HG03521 (cell line): ENCODE results near the gene FOXJ3.

ENCODE experiments used
- ATAC-seq: cut with Tn5 transposase; IDR thresholded peaks from one replicate; pipeline ENCODE4 v1.9.1; 2021; ENCODE audit warnings: mild to moderate bottlenecking, moderate library complexity; ENCODE audit not compliant: unreplicated experiment

FOXJ3 gene

DNA sequence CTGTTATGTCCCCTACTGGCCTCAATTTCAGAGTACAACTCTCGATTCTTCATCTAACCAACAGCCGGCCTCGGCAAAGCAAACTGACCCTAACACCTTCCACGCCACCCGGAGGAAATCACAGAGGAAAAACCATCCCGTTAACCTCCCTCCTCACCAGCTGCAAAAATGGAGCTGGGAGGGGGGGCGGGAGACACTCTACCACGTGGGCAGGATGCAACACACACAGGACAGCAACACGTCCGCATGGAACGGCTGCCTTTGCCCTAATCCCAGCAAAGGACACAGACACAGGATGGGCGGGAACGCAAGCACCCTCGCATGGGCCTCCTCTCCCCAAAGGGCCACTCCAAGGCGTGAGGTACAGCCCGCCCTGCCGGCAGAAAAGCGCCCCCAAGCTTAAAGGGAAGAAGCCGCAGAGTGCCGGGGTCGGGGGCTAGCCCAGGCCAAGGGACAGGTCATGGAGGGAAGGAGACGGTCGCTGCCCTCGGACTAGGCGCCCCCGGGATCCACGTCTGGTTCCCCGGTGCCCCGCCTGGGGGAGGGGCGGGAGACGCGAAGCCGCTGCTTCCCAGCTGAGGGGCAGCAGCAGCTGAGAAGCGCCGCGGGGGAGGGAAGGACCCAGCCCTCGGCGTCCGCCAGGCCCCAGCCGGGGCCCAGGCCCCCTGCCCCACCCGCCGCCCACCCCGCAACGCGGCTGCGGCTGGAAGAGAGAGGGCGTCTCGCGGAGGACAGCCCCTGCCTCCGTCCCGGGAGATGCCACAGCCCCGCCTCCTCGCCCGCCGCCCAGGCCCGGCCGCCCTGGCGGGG, 590 bp downstream of the FOXJ3 start:
- ATAC-seq, result peak; percentile 39

DNA sequence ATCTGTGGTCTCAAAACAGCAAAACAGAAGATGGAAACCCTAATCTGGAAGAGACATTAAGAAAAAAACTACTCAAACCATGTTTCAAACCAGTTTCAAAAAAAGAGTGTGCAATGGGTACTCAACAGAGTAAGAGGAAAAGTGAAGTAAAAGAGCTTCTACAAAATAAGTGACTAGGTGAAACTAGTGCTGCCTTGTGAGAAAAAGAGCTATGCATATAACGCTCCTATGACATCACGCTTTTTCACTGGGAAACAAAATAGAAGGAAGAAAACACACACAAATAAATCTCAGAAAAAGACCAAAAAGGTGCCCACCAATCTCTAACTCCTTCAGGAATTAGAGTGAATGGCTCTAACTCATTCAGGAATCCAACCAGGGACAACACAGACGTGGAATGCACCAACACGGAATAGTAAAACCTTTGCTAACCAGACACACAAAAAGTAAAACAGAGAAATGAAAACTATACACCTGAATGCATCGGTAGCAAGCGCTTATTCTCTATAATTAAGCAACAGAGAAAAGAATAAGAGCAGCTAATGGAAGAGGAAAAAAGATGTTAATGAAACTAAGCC, 1.3 kb downstream of the FOXJ3 start:
- no peak for ATAC-seq

DNA sequence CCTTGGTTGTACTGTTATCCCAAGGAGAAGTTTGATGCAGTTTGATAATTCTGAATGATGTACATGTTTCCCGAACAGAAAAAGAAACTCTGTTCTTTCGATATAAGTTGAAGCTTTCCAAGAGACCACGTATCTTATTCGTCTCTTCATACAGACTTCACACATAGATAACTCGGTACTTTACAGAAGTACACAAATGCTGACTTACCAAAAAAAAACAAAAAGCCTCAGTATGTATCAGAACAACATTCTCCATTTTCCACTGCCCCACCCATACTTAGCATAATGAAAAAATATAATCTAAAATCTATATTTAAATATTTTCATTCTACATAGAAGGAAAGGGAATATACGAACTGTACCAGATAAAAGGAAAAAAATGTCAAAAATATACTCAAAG, 2.2 kb downstream of the FOXJ3 start:
- ATAC-seq, result no peak

DNA sequence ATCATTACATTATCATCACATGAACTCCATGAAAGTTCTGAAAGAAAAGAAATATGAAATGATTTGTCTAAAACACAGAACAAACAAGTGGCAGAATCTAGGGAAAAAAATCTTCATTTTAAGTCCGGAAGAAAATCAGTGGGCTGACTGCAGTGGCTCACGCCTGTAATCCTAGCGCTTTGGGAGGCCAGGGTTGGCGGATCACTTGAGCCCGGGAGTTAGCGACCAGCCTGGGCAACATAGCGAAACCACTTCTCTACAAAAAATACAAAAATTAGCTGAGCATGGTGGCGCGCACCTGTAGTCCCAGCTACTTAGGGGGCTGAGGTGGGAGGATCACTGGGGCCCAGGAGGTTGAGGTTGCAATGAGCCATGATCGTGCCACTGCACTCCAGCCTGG, 4.8 kb downstream of the FOXJ3 start:
- no peak for ATAC-seq

DNA sequence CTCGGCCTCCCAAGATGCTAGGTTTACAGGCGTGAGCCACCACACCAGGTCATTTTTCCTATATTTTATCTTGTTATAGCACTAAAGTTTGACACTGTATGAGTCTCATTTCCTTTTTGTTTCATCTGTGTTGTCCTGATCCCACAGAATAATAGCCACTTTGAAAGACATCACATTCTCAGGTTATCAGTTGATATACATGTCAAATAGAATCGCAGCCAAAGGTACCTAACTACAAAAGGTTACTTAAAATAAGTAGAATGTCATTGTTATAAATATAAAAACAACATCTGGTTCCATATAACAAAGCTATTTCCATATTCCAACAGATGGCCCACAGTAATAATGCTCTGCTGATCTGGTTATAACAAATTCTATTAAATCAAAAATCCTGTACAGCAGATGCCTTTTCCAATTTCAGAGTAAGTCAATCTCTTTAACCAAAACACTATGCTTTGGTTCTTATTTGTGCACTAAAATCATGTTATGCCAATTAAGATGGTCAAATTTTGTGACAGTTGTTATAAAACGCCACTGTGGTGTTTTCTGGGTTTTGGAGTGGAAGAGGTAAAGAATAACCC, 6.0 kb downstream of the FOXJ3 start:
- ATAC-seq, result no peak

DNA sequence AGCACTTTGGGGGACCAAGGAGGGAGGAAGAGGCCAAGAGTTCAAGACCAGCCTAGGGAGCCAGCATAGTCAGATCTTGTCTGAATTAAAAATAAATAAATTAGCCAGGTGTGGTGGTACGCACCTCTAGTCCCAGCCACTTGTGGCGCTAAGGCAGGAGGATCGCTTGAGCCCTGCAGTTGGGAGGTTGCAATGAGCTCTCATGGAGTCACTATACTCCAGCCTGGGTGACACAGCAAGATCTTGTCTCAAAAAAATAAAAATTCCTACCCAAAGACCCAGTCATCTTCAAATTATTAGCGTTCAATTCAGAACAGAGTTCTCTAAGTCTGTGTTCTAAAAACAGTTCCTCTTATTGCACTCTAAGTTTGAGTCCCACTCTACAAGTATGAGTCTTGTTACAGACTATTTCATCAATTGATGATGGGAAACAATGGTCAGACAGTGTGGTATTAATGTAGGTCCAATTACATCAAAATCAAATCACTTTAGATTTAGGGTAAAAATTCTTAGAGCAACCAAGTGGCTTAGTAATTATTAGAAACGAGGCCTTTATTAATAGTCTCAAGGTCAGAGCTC, 6.9 kb downstream of the FOXJ3 start:
- ATAC-seq, result no peak

DNA sequence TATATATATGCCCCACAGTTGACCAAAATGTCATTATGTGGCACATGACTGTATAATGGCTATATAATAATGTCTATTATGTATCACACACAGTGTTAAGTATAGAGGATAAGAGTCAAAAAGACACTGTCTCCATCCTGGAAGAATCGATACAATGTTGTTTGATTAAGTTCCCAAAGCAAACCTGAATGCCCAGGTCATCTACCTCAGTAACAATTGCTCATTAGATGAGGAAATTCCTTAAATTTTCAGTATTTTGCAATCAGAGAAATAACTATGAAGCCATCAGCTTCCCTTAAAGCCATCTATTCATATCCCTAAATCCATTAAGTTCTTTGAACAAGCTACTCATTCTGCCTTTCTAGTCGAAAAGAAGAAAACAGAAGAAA, 10.0 kb downstream of the FOXJ3 start:
- no peak for ATAC-seq

DNA sequence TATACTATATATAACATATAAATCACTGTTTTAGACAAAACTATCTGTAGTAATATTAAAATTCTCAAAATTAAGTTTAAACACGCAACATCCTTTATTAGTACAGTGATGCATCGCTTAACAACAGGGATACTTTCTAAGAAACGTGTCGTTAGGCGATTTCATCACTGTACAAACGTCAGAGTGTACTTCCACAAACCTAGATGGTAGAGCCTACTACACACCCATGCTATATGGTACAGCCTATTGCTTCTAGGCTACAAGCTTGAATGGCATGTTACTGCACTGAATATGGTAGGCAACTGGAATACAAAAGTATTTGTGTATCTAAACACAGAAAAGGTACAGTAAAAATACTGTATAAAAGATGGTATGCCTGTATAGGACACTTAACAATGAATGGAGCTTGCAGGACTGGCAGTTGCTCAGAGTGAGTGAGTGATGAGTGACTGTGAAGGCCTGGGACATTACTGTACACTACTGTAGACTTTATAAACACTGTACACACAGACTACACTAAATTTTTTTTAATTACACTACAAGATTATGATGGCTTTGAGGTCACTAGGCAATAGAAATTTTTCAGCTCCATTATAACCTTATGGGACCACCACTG, 10.5 kb downstream of the FOXJ3 start:
- no peak for ATAC-seq

DNA sequence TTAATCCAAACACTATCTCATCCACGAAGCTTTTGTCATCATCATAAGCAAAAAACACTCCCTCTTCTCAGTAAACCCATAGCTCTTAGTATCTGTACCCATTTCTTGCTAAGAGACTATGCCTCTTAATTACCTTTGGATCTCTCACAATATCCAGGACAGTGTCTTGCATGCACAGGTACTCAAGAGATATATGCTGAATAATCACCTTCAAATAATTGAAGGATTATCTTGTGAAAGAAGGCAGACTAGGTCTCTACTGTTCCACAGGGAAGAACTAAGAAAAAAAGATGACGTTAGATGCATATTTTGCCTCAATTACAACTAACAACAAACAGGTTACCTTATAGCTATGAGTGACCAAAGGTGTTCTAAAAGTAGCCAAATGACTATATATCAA, 11.5 kb downstream of the FOXJ3 start:
- ATAC-seq, result no peak

DNA sequence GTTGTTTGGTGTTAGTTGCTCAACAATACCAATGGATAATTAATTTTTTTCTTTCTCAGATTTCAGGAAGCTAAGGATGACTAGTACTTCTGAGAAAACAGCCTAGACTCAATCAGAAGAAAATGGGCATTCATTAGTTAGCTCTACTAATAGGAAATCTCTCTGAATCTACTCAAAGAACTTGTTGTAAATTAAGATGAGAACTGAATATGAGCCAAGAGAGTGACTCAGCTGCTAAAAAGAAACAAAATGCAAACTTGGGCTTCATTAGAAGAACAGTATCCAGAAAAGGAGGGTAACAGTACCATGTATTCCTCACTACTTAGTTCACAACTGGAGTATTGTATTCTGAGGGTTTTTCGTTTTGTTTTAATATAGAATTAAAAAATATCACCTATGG, 12.5 kb downstream of the FOXJ3 start:
- ATAC-seq, result no peak

DNA sequence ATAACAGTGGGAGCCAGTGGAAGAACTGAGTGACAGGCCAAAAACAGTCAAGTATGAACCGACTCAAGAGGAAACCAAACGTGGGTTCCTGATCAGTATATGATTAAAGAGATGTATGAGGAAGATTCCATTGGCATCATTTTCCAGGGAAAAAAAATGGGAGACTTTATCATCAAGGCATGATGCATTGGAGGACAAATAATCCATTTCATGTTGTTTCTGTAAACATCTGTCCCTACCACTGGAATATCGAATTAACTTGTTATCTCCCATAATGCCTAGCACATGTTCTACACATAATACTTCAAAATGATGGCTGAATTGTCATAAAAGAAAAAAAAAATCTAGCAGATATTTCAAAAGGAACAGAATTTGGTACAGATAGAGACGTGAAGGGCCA, 13.3 kb downstream of the FOXJ3 start:
- no peak for ATAC-seq

DNA sequence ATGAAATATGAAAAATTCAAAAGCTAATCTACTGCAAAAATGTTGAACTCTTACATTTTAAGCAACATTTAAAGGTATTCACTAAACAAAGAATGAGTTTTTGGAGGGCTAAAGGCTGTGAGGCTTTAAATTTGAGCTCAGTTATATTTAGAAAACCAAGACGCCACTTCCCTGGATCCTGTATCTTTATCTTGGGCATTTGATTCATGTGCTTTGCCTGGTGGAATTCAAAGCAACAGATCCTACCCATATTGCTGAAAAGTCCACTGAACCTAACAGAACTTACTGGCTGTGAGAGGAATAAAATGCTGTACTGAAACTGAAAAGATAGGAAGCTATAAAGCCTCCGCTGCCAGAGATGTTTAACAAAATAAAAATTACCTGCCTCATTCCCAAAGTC, 14.3 kb downstream of the FOXJ3 start:
- no peak for ATAC-seq

DNA sequence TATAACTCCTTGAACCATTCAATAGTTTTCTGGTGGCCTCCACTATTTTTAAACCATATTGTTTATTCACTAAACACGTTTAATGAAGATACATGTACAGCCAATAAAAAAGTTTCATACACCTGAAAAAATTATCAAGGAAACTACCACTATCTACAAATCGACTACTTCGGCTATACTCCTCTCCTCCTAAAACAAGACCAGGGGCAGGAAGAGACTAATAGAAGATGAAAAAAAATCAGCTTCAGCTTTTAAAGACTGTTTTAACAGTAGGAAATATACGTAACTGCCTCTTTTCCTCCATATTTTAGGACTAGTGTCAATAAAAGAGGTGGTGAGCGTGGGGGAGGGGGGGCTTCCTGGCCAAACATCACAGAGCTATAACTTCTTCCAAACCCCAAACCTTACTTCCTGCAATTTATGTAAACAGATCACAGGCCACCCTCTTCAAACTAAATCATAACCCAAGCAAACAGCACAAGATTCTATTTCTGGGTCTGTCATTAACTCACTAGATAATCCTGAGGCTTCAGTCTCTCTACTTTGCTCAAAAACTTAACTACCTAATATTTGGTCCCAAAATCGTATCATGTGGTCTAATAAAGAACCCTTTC, 15.1 kb downstream of the FOXJ3 start:
- ATAC-seq, result no peak

DNA sequence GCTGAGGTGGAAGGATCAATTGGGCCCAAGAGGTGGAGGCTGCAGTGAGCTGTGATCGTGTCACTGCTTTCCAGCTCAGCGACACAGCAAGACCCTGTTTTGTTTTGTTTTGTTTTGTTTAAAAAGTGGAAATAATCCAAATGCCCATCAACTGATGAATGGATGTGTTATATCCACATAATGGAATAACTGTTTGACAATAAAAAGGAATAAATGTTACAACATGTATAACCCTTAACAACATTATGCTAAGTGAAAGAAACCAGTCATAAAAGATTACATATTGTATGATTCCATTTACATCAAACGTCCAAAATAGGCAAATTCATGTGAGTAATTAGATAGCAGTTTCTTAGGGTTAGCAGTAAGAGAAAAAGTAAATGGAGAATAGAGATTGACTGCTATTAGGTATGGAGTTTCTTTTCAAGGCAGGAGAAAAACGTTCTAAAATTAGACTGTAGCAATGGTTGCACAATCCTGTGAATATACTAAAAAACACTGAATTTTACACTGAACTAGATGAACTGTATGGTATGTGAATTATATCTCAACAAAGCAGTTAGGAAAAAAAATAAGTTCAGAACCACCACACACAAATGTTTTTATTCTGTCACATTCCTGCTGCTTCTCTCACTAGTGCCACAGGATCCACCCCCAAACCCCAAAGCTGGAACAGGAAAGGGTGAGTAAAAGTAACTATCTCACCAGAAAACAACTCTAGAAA, 15.7 kb downstream of the FOXJ3 start:
- no peak for ATAC-seq

DNA sequence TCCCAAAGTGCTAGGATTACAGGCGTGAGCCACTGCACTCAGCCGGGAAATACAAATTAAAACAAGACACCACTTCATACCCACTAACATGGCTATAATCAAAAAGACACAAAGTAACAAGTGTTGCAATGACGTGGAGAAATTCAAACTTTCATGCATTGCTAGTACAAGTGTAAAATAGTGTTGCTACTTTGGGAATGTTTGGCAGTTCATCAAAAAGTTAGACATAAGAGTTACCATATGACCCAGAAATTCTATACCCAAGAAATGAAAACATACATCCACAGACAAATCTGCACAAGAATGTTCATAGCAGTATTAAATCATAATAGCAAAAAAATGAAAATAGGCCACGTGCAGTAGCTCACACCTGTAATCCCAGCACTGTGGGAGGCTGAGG, 16.4 kb downstream of the FOXJ3 start:
- no peak for ATAC-seq

DNA sequence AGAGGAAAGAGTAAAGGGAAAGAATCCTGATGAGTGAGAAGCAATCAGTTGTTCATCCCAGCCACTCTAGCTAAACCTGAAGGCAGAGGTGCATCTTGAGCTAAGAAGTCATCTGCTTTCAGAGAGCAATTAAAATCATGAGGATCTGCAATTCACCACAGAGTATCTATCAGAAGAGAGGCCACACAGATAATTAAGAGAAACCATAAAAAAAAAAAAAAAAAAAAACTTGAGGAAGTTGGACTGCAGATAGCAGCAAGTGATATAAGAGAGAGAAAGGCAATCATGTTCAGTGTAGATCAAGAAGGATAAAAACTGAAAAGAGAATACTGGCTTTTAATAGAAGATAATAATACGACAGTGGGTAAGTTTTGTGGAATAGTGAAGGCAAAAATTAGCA, 17.7 kb downstream of the FOXJ3 start:
- ATAC-seq, result no peak

DNA sequence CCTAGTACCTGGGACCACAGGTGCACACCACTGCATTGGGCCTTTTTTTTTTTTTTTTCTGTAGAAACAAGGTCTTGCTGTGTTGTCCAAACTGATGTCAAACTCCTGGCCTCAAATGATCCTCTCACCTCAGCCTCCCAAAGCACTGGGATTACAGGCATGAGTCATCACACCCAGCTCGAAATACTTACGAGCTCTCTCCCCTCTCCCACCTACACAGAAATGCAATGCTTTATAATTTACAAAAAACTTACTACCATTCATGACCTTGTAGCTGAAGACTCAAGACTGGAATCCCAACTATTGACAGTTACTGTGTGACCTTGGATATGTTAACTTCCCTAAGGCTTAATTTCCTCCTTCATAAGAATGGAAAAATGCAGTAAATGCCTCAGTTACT, 18.7 kb downstream of the FOXJ3 start:
- no peak for ATAC-seq

DNA sequence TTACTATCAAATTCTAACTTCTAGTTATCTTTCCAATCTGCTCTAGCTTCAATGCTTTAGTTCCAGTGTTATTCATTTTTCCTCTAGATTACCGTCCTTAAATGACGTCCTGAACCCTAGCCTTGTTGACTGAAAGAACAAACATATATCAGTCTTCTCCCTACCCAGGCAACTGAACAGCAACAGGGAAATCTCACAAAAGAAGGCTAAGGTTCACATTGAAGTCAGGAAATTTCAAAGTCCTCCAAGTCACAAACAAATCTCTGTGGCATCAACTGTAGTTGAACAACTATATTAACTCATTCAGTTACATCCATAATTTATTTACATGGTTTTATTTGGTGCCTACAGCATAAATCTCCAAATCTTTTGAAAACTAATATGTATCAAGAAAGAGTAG, 19.5 kb downstream of the FOXJ3 start:
- ATAC-seq, result no peak

DNA sequence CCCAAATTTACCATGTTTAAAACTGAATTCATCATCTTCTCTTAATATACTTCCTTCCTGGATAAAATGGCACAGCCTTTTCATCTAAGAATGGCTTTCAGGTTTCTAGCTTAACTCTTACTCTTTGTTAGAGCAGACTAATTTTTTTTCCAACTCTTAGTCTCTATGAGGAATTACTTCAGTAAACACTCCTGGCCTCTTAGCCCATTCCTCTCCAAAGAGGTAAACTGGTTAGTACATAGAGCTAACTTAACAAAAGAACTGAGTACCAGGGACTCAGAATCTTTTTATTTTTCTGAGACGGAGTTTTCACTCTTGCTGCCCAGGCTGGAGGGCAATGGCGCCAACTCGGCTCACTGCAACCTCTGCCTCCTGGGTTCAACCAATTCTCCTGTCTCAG, 21.1 kb downstream of the FOXJ3 start:
- ATAC-seq, result no peak

DNA sequence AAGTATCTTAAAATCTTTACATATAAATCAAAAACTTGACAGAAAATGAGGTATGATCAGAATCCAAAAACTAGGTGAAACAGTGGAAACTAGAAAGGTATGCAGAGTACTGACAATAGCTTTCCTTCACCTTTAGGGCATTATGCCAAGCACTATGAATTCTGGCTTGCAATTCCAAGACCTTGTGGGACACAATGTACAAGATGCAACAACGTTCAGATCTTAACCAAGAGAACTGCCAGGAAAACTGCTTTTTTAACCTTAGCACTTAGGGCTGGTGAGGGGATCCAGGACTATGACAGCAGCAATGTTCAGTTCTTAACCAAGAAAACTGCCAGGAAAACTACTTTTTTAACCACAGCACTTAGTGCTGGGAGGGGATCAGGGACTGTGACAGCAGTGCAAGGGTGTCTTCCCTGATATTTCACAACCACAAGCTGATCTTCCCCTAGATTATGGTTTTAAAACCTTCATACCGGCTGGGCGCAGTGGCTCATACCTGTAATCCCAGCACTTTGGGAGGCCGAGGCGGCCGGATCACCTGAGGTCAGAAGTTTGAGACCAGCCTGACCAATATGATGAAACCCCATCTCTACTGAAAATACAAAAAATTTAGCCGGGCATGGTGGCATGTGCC, 22.3 kb downstream of the FOXJ3 start:
- no peak for ATAC-seq
